GM23248 (cell line): Measurements from ENCODE around the gene DIP2C.

Source experiments
- EZH2 ChIP-seq: fragments of 200-600 bp; sonication (generic); IDR thresholded peaks from 2 replicates; pipeline ENCODE4 v1.6.1; 2018; ENCODE audit warnings: antibody characterized with exemption, mild to moderate bottlenecking; ENCODE audit not compliant: insufficient read depth, poor library complexity, severe bottlenecking
- EZH2phosphoT487 ChIP-seq: fragments of 200-600 bp; sonication (generic); IDR thresholded peaks from 2 replicates; pipeline ENCODE4 v1.6.1; 2018; ENCODE audit warnings: antibody characterized with exemption, moderate library complexity, mild to moderate bottlenecking, low read depth; ENCODE audit not compliant: insufficient read depth

GRCh38 chr10:251982-252582 lies 437.4 kb downstream of the DIP2C start:
- TF ChIP-seq EZH2 (no peak), EZH2phosphoT487 (no peak)
